ENCODE measurements around the gene NBL1. TPM values are rescaled to one million over a fixed set of nuclear protein-coding genes. Genes with fewer than 3 reads are reported as not detected.

Gene NBL1
- total and polyA plus RNA-seq, 2 of the 4 experiments (the other 2 are of a cell fraction): 14.0 to 54.2 TPM

GRCh38 chr1:19678931-19679453 is 34.9 kb downstream of the NBL1 start:
- Histone ChIP-seq H3K4me2 (ENCODE audit: low read depth, low read length) (no peak overlapping the region), H3K36me3 (ENCODE audit: control insufficient read depth, insufficient read depth, low read length) (no peaks in the 10 kb centered on the region), H3K23ac (ENCODE audit: low read depth, low read length) (no peak overlapping the region), H3K4ac (ENCODE audit: low read depth, low read length) (no peak overlapping the region), H3K4me3 (ENCODE audit: insufficient read depth, low read depth, low read length) (no peak overlapping the region), H3K56ac (ENCODE audit: extremely low read depth, insufficient read depth, low read length) (no peak overlapping the region), H3K79me1 (ENCODE audit: low read depth in 1 of 2, low read length in 2 of 2) (no peaks in the 10 kb centered on the region), H2BK15ac (ENCODE audit: low read depth, low read length) (no peak overlapping the region), H2AK9ac (replicated peaks; ENCODE audit: low read depth, low read length, poor library complexity) (no peak overlapping the region), H2BK5ac (ENCODE audit: low read depth, low read length, poor library complexity, severe bottlenecking) (no peak overlapping the region), H2AFZ (replicated peaks; ENCODE audit: low read length, poor library complexity) (no peak overlapping the region), H3K27me3 (ENCODE audit: control insufficient read depth, insufficient read depth, low read length) (no peaks in the 10 kb centered on the region), H3K9ac (ENCODE audit: low read depth, low read length) (no peak overlapping the region), H4K20me1 (ENCODE audit: insufficient read depth, low read length) (peaks cover 3% of the 10 kb centered on the region; the same call in 1 of the 2 replicates), H3K14ac (replicated peaks; ENCODE audit: low read depth, low read length) (no peak overlapping the region), H3K18ac (ENCODE audit: low read depth, low read length) (no peak overlapping the region), H3K9me3 (ENCODE audit: control insufficient read depth, insufficient read depth, low read length) (no peaks in the 10 kb centered on the region), H3K4me1 (ENCODE audit: control insufficient read depth, insufficient read depth, low read length) (no peaks in the 10 kb centered on the region), H4K91ac (ENCODE audit: insufficient read depth, low read depth, low read length) (no peak overlapping the region), H3K27ac (ENCODE audit: insufficient read depth, low read length) (no peak overlapping the region), H3K9me1 (ENCODE audit: insufficient read depth, low read length) (no peaks in the 10 kb centered on the region; the same call in 1 of the 2 replicates), H2BK120ac (ENCODE audit: low read depth, low read length) (no peak overlapping the region), H4K5ac (ENCODE audit: low read depth, low read length) (no peak overlapping the region), H4K8ac (ENCODE audit: low read depth in 2 of 2, low read length in 2 of 2) (no peak overlapping the region), H2BK20ac (ENCODE audit: low read depth, low read length) (no peak overlapping the region), H2AK5ac (ENCODE audit: low read depth, low read length) (no peak overlapping the region)
- ATAC-seq (ENCODE audit: low read depth): no peak
- intact Hi-C loops (cut with micrococcal nuclease): no loop called here
- in situ Hi-C loops (cut with MboI; ENCODE audit: low sequenced_read_pairs): no loop called here
- no TSS peak for BruUV-seq (replicated peaks)
- CTCF ChIA-PET: no interaction called here
- POLR2A ChIA-PET (ENCODE audit: unreplicated experiment): no interaction called here
- no peak for DNase-seq
- 88% methylated on average over 31 of the region's 34 CpGs; no CpG with 5 or more reads in 1 of the 2 experiments for WGBS, 2 experiments (ENCODE audit: extremely low coverage in 2 of 2, insufficient read length in 1 of 2)
- dilution Hi-C loops (cut with HindIII; ENCODE audit: low sequenced_read_pairs, unreplicated experiment): no loop called here
- TF ChIP-seq RCOR1 (IDR thresholded peaks at IDR 0.05; ENCODE audit: insufficient replicate concordance, low read length) (no peak), MAZ (IDR thresholded peaks at IDR 0.05; ENCODE audit: borderline replicate concordance, low read depth, low read length) (no peak), SMC3 (IDR thresholded peaks at IDR 0.05; ENCODE audit: low read depth, low read length) (no peak), RAD21 (IDR thresholded peaks at IDR 0.05; ENCODE audit: low read length) (no peak), CEBPB (IDR thresholded peaks at IDR 0.05; ENCODE audit: low read depth, low read length) (no peak), CHD1 (IDR thresholded peaks at IDR 0.05; ENCODE audit: low read depth, low read length) (no peak), MXI1 (IDR thresholded peaks at IDR 0.05; ENCODE audit: borderline replicate concordance, low read depth, low read length) (no peak), RFX5 (IDR thresholded peaks at IDR 0.05; ENCODE audit: low read depth, low read length) (no peak), POLR2A (IDR thresholded peaks at IDR 0.05; ENCODE audit: low read depth, low read length) (no peak), FOS (IDR thresholded peaks at IDR 0.05; ENCODE audit: low read depth, low read length) (no peak), NFE2L2 (IDR thresholded peaks at IDR 0.05; ENCODE audit: low read depth, low read length) (no peak), BHLHE40 (IDR thresholded peaks at IDR 0.05; ENCODE audit: low read depth, low read length) (no peak), MAFK (IDR thresholded peaks at IDR 0.05; ENCODE audit: low read depth, low read length) (no peak)
- TF ChIP-seq, protein P1, sequence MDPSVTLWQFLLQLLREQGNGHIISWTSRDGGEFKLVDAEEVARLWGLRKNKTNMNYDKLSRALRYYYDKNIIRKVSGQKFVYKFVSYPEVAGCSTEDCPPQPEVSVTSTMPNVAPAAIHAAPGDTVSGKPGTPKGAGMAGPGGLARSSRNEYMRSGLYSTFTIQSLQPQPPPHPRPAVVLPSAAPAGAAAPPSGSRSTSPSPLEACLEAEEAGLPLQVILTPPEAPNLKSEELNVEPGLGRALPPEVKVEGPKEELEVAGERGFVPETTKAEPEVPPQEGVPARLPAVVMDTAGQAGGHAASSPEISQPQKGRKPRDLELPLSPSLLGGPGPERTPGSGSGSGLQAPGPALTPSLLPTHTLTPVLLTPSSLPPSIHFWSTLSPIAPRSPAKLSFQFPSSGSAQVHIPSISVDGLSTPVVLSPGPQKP (IDR thresholded peaks at IDR 0.05; ENCODE audit: borderline replicate concordance, low read depth, low read length): no peak
- TF ChIP-seq, protein P2, sequence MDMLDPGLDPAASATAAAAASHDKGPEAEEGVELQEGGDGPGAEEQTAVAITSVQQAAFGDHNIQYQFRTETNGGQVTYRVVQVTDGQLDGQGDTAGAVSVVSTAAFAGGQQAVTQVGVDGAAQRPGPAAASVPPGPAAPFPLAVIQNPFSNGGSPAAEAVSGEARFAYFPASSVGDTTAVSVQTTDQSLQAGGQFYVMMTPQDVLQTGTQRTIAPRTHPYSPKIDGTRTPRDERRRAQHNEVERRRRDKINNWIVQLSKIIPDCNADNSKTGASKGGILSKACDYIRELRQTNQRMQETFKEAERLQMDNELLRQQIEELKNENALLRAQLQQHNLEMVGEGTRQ (IDR thresholded peaks at IDR 0.05; ENCODE audit: low read depth, low read length): no peak

All from IMR-90 (cell line).